Measurements from ENCODE around the gene RPUSD1. TPM values are rescaled to one million over a fixed set of nuclear protein-coding genes. Genes with fewer than 3 reads are reported as not detected.
"Not testable (repeated sequence)": the region's sequence is repeated elsewhere in the genome, so short reads cannot be mapped to it uniquely, and the experiment has no call there.

RPUSD1 gene
- total and polyA plus RNA-seq, 2 donors (not counting 3 experiments of a cell fraction or from before 2014, with no cell fraction given), result 46.2 to 55.8 TPM

- H2AFZ ChIP-seq (ENCODE audit: low read depth, low read length), result no peak overlapping the region
- CTCF ChIA-PET, result interaction anchor here (0.8 to 1.6 kb wide), 3 partner anchors 8 to 281 kb away, joined by 3 to 7 read pairs (median 3); no protein-coding TSS in a partner anchor
These were observed 11.4 kb downstream of the RPUSD1 start for GRCh38 chr16:776824-777223.

DNA sequence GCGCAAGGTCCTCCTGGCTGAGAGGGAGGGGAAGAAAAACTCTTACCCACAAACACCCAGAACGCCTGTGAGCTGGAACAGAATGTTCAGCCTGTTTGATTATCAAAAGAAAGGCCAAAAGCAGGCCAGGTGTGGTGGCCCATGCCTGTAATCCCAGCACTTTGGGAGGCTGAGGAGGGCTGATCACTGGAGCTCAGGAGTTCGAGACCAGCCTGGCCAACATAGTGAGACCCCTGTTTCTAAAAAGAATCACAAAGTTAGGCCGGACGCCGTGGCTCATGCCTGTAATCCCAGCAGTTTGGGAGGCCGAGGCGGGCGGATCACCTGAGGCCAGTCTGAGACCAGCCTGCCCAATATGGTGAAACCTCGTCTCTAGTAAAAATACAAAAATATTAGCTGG, 11.9 kb downstream of the RPUSD1 start:
- H3K4me1 ChIP-seq (ENCODE audit: control insufficient read depth, extremely low read depth, insufficient read depth, low read length); H3K36me3 ChIP-seq (ENCODE audit: control insufficient read depth in 2 of 2, extremely low read depth in 1 of 2, insufficient read depth in 2 of 2, low read length in 2 of 2); BruUV-seq (replicated peaks); POLR2A ChIA-PET; intact Hi-C loops (cut with micrococcal nuclease); H3K9ac ChIP-seq (replicated peaks; ENCODE audit: extremely low read depth, insufficient read depth, low read length); H4K20me1 ChIP-seq (replicated peaks; ENCODE audit: control insufficient read depth, extremely low read depth, insufficient read depth, low read length); H3K79me2 ChIP-seq (ENCODE audit: control insufficient read depth, insufficient read depth, low read length); dilution Hi-C loops (cut with MboI; ENCODE audit: extremely low pct_ligation_motif_present, low sequenced_read_pairs); H3K9me3 ChIP-seq (replicated peaks; ENCODE audit: control insufficient read depth, insufficient read depth, low read length); H3K4me2 ChIP-seq (ENCODE audit: insufficient read depth, low read length); H3K27ac ChIP-seq (ENCODE audit: insufficient read depth, low read depth, low read length); FAIRE-seq; H3K4me3 ChIP-seq (replicated peaks in 1 of 3; ENCODE audit: insufficient read depth in 1 of 3, low read depth in 1 of 3, low read length in 3 of 3); DNase-seq (ENCODE audit: low read depth, low spot score); H3K27me3 ChIP-seq (ENCODE audit: control insufficient read depth in 2 of 2, insufficient read depth in 2 of 2, low read length in 2 of 2); H3K9me1 ChIP-seq (replicated peaks; ENCODE audit: control insufficient read depth, extremely low read depth, insufficient read depth, low read length); H2AFZ ChIP-seq (ENCODE audit: low read depth, low read length): not testable (repeated sequence)
- CTCF ChIA-PET, result interaction anchor here (1.0 to 1.6 kb wide), 2 partner anchors 64 to 281 kb away, joined by 3 to 7 read pairs; no protein-coding TSS in a partner anchor

More at GRCh38 chr16:776824-777223, 11.4 kb downstream of the RPUSD1 start:
- Histone ChIP-seq H3K4me3 (replicated peaks in 1 of 3; ENCODE audit: insufficient read depth in 1 of 3, low read depth in 1 of 3, low read length in 3 of 3) (no peak overlapping the region), H3K27me3 (ENCODE audit: control insufficient read depth in 2 of 2, insufficient read depth in 2 of 2, low read length in 2 of 2) (no peaks in the 10 kb centered on the region), H3K9ac (replicated peaks; ENCODE audit: extremely low read depth, insufficient read depth, low read length) (no peak overlapping the region), H3K36me3 (ENCODE audit: control insufficient read depth in 2 of 2, extremely low read depth in 1 of 2, insufficient read depth in 2 of 2, low read length in 2 of 2) (no peaks in the 10 kb centered on the region), H3K4me2 (ENCODE audit: insufficient read depth, low read length) (no peak overlapping the region), H3K79me2 (ENCODE audit: control insufficient read depth, insufficient read depth, low read length) (no peaks in the 10 kb centered on the region), H3K4me1 (ENCODE audit: control insufficient read depth, extremely low read depth, insufficient read depth, low read length) (no peaks in the 10 kb centered on the region), H3K9me3 (replicated peaks; ENCODE audit: control insufficient read depth, insufficient read depth, low read length) (no peaks in the 10 kb centered on the region), H4K20me1 (replicated peaks; ENCODE audit: control insufficient read depth, extremely low read depth, insufficient read depth, low read length) (no peaks in the 10 kb centered on the region), H3K9me1 (replicated peaks; ENCODE audit: control insufficient read depth, extremely low read depth, insufficient read depth, low read length) (no peaks in the 10 kb centered on the region), H3K27ac (ENCODE audit: insufficient read depth, low read depth, low read length) (no peak overlapping the region)
- no peak for DNase-seq (ENCODE audit: low read depth, low spot score)
- intact Hi-C loops (cut with micrococcal nuclease) (no loop called here), dilution Hi-C loops (cut with MboI; ENCODE audit: extremely low pct_ligation_motif_present, low sequenced_read_pairs) (no loop called here)
- FAIRE-seq, result no peak
- POLR2A ChIA-PET, result no interaction called here
- BruUV-seq (replicated peaks), result no TSS peak
- TF ChIP-seq GATA2 (IDR thresholded peaks at IDR 0.05; ENCODE audit: insufficient read depth, insufficient read length, low read depth, low read length) (no peak), FOS (IDR thresholded peaks at IDR 0.05; ENCODE audit: borderline replicate concordance, insufficient read depth, low read length) (no peak), POLR2A (IDR thresholded peaks at IDR 0.05; ENCODE audit: low read depth, low read length) (no peak), MAX (IDR thresholded peaks at IDR 0.05; ENCODE audit: insufficient read depth, insufficient read length) (no peak)
